DMS79 treated with DMSO at 0.1 percent for 48 hours (cell line): ENCODE measurements around the gene MACROD2.

Experiments
- DNase-seq: peaks from one replicate; lab custom pipeline; 2025; lab: John Stamatoyannopoulos, UW

The MACROD2 gene

DNA sequence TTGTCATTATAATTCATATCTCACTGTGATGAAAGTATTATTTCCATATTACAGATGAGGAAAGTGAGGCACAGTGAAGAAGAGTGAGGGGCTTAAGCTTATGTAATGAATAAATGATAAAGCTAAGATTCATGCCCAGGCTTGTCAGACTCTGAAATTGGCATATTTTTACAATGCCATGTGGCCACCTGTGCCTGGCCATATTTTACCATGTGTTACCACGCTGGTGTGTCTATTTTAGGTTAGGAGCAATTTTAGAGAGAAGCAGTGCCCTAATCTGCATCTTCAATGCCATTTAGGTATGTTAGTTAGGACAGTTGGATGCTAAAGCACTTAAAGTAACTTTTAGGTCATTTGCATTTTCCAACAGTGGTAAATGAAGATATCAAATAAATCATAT is 530.1 kb downstream of the MACROD2 start:
- DNase-seq, result no peak

DNA sequence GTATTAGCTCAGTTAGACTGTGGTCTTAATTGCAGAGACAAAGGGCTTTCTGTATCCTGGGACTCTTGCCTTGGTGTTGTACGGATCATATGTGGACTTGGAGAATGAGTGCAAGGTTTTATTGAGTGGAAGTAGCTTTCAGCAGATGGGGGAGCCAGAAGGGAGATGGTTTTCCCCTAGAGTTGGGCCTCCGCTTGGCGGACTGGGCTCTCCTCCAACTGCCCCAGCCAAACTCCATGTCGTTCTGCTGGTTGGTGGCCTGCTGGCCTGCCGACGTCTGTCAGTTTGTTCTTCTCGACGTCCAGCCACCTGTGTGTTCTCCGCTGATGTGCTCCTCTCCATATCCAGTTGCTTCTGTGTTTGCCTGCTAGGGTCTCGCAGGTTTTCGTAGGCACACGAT is 531.6 kb downstream of the MACROD2 start:
- no peak for DNase-seq

- no peak for DNase-seq
Measured at GRCh38 chr20:14531786-14532185, 536.5 kb downstream of the MACROD2 start.

DNA sequence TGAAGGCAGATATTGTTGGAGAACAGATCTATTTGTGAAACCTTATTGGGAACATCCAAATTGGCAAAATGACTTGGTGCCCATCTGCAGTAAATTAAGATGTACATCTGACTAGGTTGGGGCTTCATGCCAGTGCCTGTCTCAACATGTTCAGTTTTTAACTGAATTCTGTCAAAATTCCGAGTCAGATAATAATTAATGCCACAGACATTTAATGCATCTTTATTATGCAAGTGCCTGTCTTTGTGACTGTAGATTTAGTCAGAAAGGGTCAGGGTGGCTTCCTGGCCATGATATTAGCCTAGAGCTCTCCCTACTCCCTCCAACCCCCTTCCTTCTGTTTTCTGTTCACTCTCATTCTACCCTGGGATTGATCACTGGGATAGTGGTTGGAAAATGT is 541.4 kb downstream of the MACROD2 start:
- DNase-seq, result no peak

DNA sequence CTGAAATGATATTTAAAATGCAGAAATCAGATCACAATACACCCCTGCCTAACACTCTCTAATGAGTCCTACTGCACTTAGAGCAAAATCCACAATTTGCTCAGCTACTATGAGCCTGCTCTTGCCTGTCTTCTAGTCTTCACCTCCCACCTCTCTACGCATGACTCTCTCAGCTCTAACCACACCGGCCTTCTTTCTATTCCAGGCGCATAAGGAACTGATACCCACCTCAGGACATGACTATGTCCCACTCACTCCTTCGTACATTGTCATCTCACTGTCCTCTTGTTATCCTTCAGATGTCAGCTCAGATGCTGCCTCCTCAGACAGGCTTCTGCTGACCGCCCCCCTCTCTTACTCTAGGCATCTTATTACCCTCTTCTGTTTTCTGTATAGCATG is 543.1 kb downstream of the MACROD2 start:
- DNase-seq, result no peak

- no peak for DNase-seq
Measured at GRCh38 chr20:14543040-14543439, 547.7 kb downstream of the MACROD2 start.

DNA sequence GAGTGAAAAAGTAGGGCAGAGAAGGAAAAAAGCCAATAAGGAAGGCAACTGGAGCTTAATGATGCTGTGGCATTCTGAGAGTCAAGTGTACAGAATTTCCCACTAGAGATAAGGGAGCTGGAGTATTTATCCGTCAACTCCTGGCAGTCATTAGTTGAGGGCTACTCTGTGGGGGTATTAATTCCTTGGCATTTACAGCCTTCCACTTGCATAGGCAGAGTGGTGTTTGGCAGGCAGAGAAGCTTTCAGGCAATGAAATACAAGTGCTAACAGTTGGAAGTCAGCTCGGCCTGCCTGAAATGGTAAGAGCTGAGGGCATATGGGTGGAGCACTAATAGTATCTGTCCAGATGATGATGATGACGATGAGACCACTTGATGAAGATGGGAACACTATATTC is 549.4 kb downstream of the MACROD2 start:
- no peak for DNase-seq

DNA sequence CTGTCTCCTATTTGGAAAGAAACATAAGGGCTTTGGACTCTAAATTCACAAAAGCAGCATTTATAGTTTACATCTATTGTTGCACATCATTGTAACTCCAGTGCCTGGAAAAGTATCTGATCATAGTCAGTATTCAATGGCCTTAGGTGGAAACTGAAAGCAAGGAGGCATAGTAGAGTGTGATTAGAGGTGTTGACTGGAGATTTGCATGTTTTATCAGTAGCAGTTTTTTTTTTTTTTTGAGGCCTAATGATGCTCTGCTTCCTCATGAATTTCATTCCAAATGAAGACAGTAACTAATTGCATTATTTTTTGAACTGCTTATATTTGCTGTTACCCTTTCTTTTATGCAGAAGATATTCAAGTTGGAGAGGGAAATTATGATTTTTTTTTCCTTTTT is 555.3 kb downstream of the MACROD2 start:
- no peak for DNase-seq

DNA sequence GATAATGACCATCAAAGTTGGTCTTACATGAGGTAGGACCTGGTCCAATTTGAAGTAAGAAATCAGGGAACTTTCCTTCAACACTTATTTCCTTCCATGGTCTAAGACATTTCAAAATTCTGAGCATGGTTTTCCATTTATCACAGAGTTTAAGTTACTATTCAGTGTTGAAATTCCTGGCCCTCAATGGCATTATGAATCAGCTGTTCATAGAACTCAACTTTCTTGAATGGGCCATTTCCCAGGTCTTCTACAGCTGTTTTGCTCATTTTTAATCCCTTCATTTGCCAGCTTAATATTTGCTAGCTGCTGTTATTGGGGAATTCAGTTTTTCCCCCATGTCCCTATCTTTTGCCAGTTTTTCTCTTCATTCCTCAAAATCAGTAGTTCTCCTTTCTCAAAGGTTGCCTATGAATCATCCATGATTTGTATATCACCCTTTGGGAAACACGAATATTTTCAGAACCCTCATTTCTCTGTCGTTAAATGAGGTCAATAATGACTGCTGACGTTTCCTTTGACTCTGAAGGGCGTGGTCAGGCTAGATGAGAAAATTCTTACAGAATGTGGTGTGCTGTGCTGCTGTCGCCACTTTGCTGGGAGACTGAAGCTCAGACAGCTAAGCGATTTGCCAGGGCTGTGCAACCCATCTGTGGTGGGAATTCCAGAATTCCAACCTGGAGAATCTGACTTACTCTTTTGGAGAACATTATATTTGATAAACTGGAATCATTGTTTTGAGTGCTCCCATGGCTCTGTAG is 558.6 kb downstream of the MACROD2 start:
- DNase-seq, result no peak

- DNase-seq, result no peak
Measured at GRCh38 chr20:14555676-14556075, 560.4 kb downstream of the MACROD2 start.

DNA sequence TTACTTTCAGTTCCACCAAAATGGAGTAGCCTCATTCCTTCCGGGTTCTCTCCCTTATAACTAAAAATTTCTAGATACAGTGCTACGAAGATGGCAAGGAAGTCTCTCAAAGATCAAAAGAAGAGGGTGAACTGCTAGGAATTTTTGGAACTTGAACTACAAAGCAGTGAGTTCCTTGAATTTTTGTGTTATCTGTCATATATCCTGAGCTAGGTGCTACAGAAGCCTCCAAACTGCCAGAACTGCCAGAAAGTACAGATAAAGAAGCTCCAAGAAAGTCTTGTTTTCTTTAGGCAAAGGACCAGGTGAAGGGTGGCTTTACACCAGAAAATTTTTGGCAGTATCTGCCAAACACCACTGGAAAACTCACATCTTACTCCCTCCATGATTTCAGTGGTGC is 560.9 kb downstream of the MACROD2 start:
- no peak for DNase-seq

DNA sequence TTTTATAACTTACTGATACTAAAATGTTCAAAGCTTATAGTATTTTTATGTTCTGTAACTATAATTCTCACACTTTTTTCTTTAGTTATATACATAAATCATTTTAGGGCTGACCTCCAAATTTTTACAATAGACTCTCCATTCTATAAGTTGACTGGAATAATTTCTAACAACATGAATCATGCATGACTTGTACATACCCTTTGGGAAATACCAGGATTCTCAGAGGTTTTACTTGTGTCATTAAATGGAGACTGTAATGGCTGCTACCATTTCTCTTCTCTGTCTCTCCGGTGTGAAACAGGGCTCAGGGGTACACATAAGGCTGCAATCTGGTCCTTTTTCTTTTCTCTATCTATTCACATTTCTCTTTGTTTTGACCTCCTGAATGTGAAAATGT is 564.3 kb downstream of the MACROD2 start:
- DNase-seq, result no peak

- DNase-seq, result no peak
Measured at GRCh38 chr20:14561741-14562221, 566.5 kb downstream of the MACROD2 start.

- no peak for DNase-seq
Measured at GRCh38 chr20:14562981-14563380, 567.7 kb downstream of the MACROD2 start.

DNA sequence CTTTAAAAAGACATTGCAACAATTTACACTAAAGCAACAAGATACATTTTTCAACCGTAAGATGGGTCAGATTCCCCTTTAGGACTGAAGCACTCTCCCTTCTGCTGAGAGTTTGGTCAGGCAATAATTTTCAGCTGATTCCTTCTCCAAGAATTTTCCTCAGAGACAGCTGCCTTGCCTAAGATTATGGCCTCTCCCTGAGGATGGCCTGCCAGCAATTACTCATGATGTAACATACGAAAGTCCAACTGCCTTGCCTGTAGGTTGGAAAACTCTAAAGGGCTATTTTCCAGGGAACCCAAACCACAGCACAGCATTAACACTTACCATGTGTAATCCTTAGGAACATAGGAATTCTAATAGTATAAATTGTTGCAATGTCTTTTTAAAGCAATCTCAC is 571.2 kb downstream of the MACROD2 start:
- no peak for DNase-seq

- no peak for DNase-seq
Measured at GRCh38 chr20:14568225-14568624, 572.9 kb downstream of the MACROD2 start.

GRCh38 chr20:14568701-14569100 is 573.4 kb downstream of the MACROD2 start:
- no peak for DNase-seq

GRCh38 chr20:14569641-14570040 is 574.3 kb downstream of the MACROD2 start:
- no peak for DNase-seq

- no peak for DNase-seq
Measured at GRCh38 chr20:14570811-14571210, 575.5 kb downstream of the MACROD2 start.

DNA sequence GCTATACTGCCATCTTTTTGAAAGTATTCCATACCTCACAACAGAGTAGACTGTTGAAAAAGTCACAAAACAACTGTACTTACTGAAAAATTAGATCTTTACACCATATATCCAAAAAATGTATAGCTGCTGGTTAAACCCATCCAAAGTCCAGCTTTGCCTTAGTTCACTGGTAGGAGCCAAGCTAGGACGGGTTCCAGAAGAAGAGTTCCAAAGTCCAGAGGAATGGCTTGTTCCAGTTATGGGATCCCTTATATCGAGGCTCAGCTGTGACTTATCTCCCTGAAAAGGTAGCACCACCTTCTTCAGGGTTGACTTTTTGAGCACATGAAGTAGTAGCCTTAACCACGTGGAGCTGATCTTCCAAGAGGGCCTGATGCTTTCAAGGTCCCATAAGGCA is 578.4 kb downstream of the MACROD2 start:
- DNase-seq, result no peak

DNA sequence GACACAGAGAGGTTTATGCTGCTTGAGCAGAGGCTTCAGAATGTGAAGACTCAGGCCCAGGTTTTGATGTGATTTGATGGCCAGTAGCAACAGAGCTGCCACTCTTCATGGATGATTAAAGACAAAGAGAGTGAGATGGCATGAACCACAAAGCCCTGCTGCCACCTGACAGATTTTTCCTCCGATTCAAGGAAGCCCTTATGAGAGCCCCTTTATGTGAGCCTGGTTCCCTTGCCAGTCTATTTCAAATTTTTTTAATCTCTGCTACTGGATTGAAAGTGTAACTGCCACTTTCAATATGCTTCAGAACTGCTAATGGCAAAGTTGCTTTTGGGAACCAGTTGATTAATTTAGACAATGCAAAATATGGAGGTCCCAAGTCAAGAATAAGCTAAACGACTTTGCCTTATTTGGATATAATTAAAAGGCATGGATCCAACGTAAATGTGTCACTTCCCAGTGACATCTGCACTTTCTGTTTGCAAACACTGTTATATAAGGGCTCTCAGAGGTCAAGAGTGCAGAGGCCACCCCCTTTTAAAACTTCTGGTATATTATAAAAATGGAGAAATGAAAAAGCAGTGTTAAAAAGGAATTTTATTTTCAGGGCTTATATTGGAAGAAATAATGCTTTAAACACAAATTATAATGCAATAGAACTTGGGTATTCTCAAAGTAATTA is 581.0 kb downstream of the MACROD2 start:
- no peak for DNase-seq

DNA sequence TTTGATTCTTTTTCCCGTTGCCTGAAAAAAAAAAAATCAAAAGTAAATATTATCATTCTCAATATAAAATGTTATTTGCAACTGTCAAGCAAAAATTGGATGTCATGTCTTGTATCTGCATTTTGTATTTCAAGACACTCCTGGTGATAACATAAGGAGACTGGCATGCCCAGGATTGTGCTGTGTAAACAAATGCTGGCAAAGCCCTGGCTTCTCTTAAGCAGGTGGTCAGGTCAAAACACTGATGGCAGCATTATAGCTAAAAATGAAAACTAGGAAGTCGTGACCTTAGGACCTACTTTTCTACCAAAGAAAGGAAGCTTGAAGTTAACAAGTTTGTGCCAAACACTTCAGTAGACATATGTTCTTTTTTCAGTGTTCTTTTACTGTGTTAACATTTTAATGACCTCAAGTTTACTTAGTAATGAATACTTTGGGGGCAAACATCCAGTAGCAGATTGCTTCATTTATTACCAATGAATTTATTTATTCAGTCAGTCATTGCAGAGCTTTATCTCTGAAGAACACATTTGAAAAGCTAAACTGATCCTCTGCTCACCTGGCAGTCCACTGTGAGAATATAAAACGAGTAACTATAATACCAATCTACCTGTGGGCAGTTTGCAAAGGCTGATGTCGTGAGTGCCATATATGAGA is 585.2 kb downstream of the MACROD2 start:
- DNase-seq, result no peak

- DNase-seq, result no peak
Measured at GRCh38 chr20:14581731-14582130, 586.4 kb downstream of the MACROD2 start.
